ENCODE results near the gene BACE1.

Gene BACE1

DNA sequence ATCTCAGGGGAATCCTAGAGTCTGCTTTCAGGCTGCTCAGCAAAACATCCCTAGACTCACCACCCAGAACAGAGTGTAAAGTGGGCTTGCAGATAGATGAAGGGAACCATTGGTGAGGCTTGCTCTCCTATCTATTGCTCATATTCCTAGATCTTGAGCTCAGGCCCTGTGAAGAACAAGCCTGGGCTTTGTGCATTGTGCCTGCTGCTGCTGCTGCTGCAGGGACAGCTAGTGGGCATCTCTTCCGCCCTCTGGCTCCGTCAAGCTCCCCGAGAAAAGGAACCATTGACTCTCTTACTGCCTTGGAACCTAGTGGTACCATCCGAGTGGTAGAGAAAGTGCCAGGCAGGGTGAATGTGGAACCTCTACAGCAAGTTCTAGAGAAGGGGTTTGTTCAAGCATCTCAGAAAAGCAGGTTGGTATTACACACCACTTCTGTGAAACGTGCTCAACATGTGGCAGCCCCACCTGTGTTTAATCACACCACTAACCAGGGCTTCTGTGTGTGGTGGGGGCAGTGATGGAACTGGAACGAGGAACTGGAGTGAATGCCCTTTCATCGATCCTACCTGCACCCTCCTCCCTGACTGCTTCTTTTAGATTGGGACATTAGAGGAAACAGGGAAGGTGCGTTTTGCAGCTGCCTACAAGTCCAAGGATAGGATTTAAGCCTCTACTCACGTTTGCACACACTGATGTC is 20.5 kb downstream of the BACE1 start:
- Histone ChIP-seq H3K4me3 (ENCODE audit: low read length in 2 of 2) (no peak overlapping the region), H3K4me1 (ENCODE audit: control insufficient read depth in 2 of 2, insufficient read depth in 2 of 2, low read length in 2 of 2) (no peaks in the 10 kb centered on the region), H3K9me3 (ENCODE audit: control insufficient read depth in 2 of 2, low read length in 2 of 2) (no peaks in the 10 kb centered on the region), H3K36me3 (ENCODE audit: control insufficient read depth in 2 of 2, insufficient read depth in 2 of 2, low read length in 2 of 2) (peaks cover 0 to 10% of the 10 kb centered on the region in 2 donors), H3K27ac (ENCODE audit: low read depth in 2 of 2, low read length in 2 of 2) (no peak overlapping the region), H3K27me3 (ENCODE audit: control insufficient read depth in 2 of 2, insufficient read depth in 2 of 2, low read length in 2 of 2) (no peaks in the 10 kb centered on the region), H3K9ac (ENCODE audit: low read depth in 1 of 2, low read length in 2 of 2) (no peak overlapping the region)

DNA sequence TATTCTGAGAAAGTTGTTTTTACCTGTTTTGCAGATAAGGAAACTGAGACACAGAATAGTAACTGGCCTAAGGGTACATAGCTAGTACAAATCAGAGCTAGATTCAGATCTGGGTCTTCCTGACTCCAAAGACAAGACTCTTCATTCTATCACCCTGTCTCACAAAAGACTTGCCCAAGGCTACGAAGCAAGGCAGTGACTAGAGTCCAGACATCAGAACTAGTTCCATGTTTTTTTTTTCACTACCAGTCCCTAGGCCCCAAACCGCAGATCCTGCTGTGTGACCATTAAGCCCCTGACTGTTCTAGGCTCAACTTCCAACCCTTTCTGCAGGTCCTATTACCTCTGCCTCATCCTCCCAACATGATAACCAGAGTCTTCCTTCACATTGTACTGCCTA is 23.4 kb downstream of the BACE1 start:
- Histone ChIP-seq H3K27ac (ENCODE audit: low read depth in 2 of 2, low read length in 2 of 2) (no peak overlapping the region), H3K9me3 (ENCODE audit: control insufficient read depth in 2 of 2, low read length in 2 of 2) (no peaks in the 10 kb centered on the region), H3K4me3 (ENCODE audit: low read length in 2 of 2) (no peak overlapping the region), H3K27me3 (ENCODE audit: control insufficient read depth in 2 of 2, insufficient read depth in 2 of 2, low read length in 2 of 2) (no peaks in the 10 kb centered on the region), H3K9ac (ENCODE audit: low read depth in 1 of 2, low read length in 2 of 2) (no peak overlapping the region), H3K4me1 (ENCODE audit: control insufficient read depth in 2 of 2, insufficient read depth in 2 of 2, low read length in 2 of 2) (no peaks in the 10 kb centered on the region), H3K36me3 (ENCODE audit: control insufficient read depth in 2 of 2, insufficient read depth in 2 of 2, low read length in 2 of 2) (peaks cover 14 to 35% of the 10 kb centered on the region in 2 donors)

DNA sequence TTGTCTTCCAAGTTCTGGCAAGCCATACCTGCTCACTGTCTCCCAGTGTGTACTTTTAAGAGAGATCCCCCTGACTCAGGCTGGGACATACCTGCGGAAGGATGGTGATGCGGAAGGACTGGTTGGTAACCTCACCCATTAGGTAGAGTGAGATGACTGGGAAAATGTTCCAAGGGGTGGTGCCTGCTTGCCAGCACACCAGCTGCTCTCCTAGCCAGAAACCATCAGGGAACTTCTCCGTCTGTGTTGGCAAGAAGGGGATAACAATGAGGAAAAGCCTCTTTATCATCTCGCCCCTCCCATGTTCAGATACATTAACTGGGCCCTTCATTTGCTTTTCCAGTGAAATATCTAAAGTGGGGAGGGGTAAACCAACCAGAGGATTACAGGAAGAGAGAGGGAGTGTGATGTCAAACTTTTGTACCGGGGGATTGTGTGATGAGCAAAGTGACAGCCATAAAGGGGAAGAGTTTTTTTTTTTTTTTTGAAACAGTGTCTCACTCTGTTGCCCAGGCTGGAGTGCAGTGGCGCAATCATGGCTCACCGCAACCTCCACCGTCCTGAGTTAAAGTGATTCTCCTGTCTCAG is 25.2 kb downstream of the BACE1 start, which contains the start of gene BACE1-AS:
TSS of gene BACE1-AS (plus strand) at position 538 of the 588 bp plus-strand sequence.
- Histone ChIP-seq H3K4me3 (ENCODE audit: low read length in 2 of 2) (no peak within 1 kb of the TSS), H3K36me3 (ENCODE audit: control insufficient read depth in 2 of 2, insufficient read depth in 2 of 2, low read length in 2 of 2) (peaks cover 17 to 41% of the 10 kb centered on the region in 2 donors), H3K4me1 (ENCODE audit: control insufficient read depth in 2 of 2, insufficient read depth in 2 of 2, low read length in 2 of 2) (no peaks in the 10 kb centered on the region), H3K9ac (ENCODE audit: low read depth in 1 of 2, low read length in 2 of 2) (no peak within 1 kb of the TSS), H3K9me3 (ENCODE audit: control insufficient read depth in 2 of 2, low read length in 2 of 2) (no peaks in the 10 kb centered on the region), H3K27me3 (ENCODE audit: control insufficient read depth in 2 of 2, insufficient read depth in 2 of 2, low read length in 2 of 2) (no peaks in the 10 kb centered on the region), H3K27ac (ENCODE audit: low read depth in 2 of 2, low read length in 2 of 2) (no peak within 1 kb of the TSS)

DNA sequence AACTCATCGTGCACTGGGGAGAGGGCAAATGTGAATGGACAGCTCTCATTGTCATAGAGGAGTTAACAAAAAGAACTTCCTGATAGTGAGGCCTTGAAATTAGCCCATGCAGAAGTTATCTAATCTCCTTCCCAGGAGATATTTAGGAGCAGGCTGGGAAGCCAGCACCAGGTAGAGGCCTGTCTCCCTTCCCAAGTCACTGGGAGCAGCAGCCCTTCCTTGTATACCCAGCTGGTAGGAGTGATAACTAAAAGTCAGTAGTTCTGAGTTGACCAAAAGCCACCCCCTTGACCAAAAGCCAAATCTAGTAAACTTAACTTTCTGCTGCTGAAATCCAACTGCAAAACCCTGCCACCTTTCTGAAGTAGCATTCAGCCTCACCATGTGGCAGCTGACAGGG is 26.3 kb downstream of the BACE1 start:
- peaks cover 21 to 48% of the 10 kb centered on the region in 2 donors for H3K36me3 ChIP-seq (ENCODE audit: control insufficient read depth in 2 of 2, insufficient read depth in 2 of 2, low read length in 2 of 2)
- H3K9ac ChIP-seq (ENCODE audit: low read depth in 1 of 2, low read length in 2 of 2): no peak overlapping the region
- no peaks in the 10 kb centered on the region for H3K4me1 ChIP-seq (ENCODE audit: control insufficient read depth in 2 of 2, insufficient read depth in 2 of 2, low read length in 2 of 2)
- H3K4me3 ChIP-seq (ENCODE audit: low read length in 2 of 2): no peak overlapping the region
- H3K27me3 ChIP-seq (ENCODE audit: control insufficient read depth in 2 of 2, insufficient read depth in 2 of 2, low read length in 2 of 2): no peaks in the 10 kb centered on the region
- no peaks in the 10 kb centered on the region for H3K9me3 ChIP-seq (ENCODE audit: control insufficient read depth in 2 of 2, low read length in 2 of 2)
- no peak overlapping the region for H3K27ac ChIP-seq (ENCODE audit: low read depth in 2 of 2, low read length in 2 of 2)

DNA sequence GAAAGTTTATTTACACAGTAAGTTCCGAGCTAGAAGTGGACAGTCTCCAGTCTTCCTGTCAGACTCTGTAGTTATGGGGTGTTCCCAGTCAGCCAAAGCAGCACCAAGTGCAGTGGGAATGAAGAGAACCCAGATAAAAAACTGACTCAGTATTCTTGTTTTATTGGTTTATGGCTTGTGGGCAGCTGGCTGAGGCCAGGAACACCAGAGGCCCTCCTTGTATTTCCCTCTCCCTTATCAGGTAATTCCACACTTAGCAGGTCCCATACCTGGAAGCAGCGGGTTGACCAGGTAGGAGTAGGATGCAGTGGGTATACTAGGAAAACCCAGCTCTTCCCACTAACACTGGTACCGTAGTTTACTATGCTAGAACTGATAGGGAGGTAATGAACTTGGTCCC is 28.4 kb downstream of the BACE1 start:
- H3K4me3 ChIP-seq (ENCODE audit: low read length in 2 of 2): no peak overlapping the region
- H3K27me3 ChIP-seq (ENCODE audit: control insufficient read depth in 2 of 2, insufficient read depth in 2 of 2, low read length in 2 of 2): no peaks in the 10 kb centered on the region
- peaks cover 26 to 53% of the 10 kb centered on the region in 2 donors for H3K36me3 ChIP-seq (ENCODE audit: control insufficient read depth in 2 of 2, insufficient read depth in 2 of 2, low read length in 2 of 2)
- no peak overlapping the region for H3K9ac ChIP-seq (ENCODE audit: low read depth in 1 of 2, low read length in 2 of 2)
- no peak overlapping the region for H3K27ac ChIP-seq (ENCODE audit: low read depth in 2 of 2, low read length in 2 of 2)
- no peaks in the 10 kb centered on the region for H3K4me1 ChIP-seq (ENCODE audit: control insufficient read depth in 2 of 2, insufficient read depth in 2 of 2, low read length in 2 of 2)
- no peaks in the 10 kb centered on the region for H3K9me3 ChIP-seq (ENCODE audit: control insufficient read depth in 2 of 2, low read length in 2 of 2)

DNA sequence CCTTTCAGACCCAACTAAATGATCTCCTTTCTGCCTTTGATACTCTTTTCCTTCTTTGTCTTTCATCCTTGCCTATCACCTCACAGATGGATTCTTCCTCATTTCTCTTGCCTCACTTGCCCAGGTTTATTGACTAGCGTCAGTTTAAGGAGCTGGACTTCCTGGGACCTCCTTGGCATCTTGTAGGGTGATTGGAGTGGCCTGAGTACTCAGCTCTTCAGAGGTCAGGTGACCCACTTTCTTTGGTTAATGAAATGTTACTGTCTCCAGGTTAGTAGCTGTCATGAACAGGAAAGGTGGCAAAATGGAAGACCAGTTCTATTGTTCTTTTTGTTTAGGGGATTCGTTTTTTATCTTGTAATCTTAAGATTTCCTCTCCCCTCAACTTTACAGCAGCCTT is 29.5 kb downstream of the BACE1 start:
- Histone ChIP-seq H3K27ac (ENCODE audit: low read depth in 2 of 2, low read length in 2 of 2) (no peak overlapping the region), H3K9me3 (ENCODE audit: control insufficient read depth in 2 of 2, low read length in 2 of 2) (no peaks in the 10 kb centered on the region), H3K4me3 (ENCODE audit: low read length in 2 of 2) (no peak overlapping the region), H3K27me3 (ENCODE audit: control insufficient read depth in 2 of 2, insufficient read depth in 2 of 2, low read length in 2 of 2) (no peaks in the 10 kb centered on the region), H3K9ac (ENCODE audit: low read depth in 1 of 2, low read length in 2 of 2) (no peak overlapping the region), H3K4me1 (ENCODE audit: control insufficient read depth in 2 of 2, insufficient read depth in 2 of 2, low read length in 2 of 2) (no peaks in the 10 kb centered on the region), H3K36me3 (ENCODE audit: control insufficient read depth in 2 of 2, insufficient read depth in 2 of 2, low read length in 2 of 2) (peaks cover 37 to 62% of the 10 kb centered on the region in 2 donors)

DNA sequence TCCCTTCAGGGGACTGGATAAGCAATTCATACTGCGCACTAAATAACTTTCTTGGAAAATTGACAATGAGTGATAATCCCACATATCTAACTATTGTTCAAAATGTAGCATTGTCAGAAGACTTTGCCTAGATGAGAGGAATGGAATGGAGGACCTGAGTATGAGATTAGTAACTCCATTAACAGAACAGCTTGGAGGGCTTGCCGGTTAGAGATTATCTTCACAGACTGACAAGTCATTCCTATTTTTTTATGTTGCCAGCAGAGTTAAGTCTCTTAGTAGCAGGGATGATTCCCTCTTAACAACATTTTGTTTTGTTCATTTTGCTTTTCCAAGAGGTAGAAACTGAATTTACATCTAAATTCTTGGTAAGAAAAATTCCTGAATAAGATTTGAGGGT is 32.0 kb downstream of the BACE1 start:
- no peaks in the 10 kb centered on the region for H3K9me3 ChIP-seq (ENCODE audit: control insufficient read depth in 2 of 2, low read length in 2 of 2)
- no peak overlapping the region for H3K27ac ChIP-seq (ENCODE audit: low read depth in 2 of 2, low read length in 2 of 2)
- H3K4me1 ChIP-seq (ENCODE audit: control insufficient read depth in 2 of 2, insufficient read depth in 2 of 2, low read length in 2 of 2): no peaks in the 10 kb centered on the region
- H3K9ac ChIP-seq (ENCODE audit: low read depth in 1 of 2, low read length in 2 of 2): no peak overlapping the region
- H3K27me3 ChIP-seq (ENCODE audit: control insufficient read depth in 2 of 2, insufficient read depth in 2 of 2, low read length in 2 of 2): no peaks in the 10 kb centered on the region
- peaks cover 42 to 58% of the 10 kb centered on the region in 2 donors for H3K36me3 ChIP-seq (ENCODE audit: control insufficient read depth in 2 of 2, insufficient read depth in 2 of 2, low read length in 2 of 2)
- H3K4me3 ChIP-seq (ENCODE audit: low read length in 2 of 2): no peak overlapping the region

DNA sequence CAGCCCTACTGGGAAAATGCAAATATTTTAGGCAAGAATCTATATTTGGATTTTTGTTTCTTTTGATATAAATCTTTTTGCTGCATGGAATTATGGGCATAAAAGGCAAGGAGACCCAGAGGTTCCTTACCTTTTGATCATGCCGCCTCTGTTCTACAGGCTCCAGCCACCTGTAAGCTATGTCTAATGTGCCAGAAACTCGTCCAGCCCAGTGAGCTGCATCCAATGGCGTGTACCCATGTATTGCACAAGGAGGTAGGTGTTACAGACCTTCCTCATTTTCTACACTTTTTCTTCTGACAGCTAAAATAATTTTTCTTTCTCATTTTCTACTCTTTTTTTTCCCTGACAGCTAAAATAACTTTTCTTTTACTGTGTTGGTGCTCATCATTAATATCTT is 33.1 kb downstream of the BACE1 start:
- no peaks in the 10 kb centered on the region for H3K27me3 ChIP-seq (ENCODE audit: control insufficient read depth in 2 of 2, insufficient read depth in 2 of 2, low read length in 2 of 2)
- H3K4me3 ChIP-seq (ENCODE audit: low read length in 2 of 2): no peak overlapping the region
- peaks cover 32 to 47% of the 10 kb centered on the region in 2 donors for H3K36me3 ChIP-seq (ENCODE audit: control insufficient read depth in 2 of 2, insufficient read depth in 2 of 2, low read length in 2 of 2)
- no peak overlapping the region for H3K9ac ChIP-seq (ENCODE audit: low read depth in 1 of 2, low read length in 2 of 2)
- no peaks in the 10 kb centered on the region for H3K9me3 ChIP-seq (ENCODE audit: control insufficient read depth in 2 of 2, low read length in 2 of 2)
- H3K4me1 ChIP-seq (ENCODE audit: control insufficient read depth in 2 of 2, insufficient read depth in 2 of 2, low read length in 2 of 2): no peaks in the 10 kb centered on the region
- no peak overlapping the region for H3K27ac ChIP-seq (ENCODE audit: low read depth in 2 of 2, low read length in 2 of 2)

DNA sequence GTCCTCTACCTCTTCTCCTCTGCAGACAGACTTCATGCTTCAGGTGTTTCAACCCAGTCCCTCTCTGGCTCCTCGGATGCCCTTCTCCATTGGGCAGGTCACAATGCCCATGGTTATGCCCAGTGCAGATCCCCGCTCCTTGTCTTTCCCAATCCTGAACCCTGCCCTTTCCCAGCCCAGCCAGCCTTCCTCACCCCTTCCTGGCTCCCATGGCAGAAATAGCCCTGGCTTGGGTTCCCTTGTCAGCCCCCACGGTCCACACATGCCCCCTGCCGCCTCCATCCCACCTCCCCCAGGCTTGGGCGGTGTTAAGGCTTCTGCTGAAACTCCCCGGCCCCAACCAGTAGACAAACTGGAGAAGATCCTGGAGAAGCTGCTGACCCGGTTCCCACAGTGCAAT is 34.2 kb downstream of the BACE1 start:
- Histone ChIP-seq H3K4me1 (ENCODE audit: control insufficient read depth in 2 of 2, insufficient read depth in 2 of 2, low read length in 2 of 2) (no peaks in the 10 kb centered on the region), H3K36me3 (ENCODE audit: control insufficient read depth in 2 of 2, insufficient read depth in 2 of 2, low read length in 2 of 2) (peaks cover 30 to 41% of the 10 kb centered on the region in 2 donors), H3K9me3 (ENCODE audit: control insufficient read depth in 2 of 2, low read length in 2 of 2) (no peaks in the 10 kb centered on the region), H3K9ac (ENCODE audit: low read depth in 1 of 2, low read length in 2 of 2) (no peak overlapping the region), H3K27me3 (ENCODE audit: control insufficient read depth in 2 of 2, insufficient read depth in 2 of 2, low read length in 2 of 2) (no peaks in the 10 kb centered on the region), H3K4me3 (ENCODE audit: low read length in 2 of 2) (no peak overlapping the region), H3K27ac (ENCODE audit: low read depth in 2 of 2, low read length in 2 of 2) (no peak overlapping the region)

DNA sequence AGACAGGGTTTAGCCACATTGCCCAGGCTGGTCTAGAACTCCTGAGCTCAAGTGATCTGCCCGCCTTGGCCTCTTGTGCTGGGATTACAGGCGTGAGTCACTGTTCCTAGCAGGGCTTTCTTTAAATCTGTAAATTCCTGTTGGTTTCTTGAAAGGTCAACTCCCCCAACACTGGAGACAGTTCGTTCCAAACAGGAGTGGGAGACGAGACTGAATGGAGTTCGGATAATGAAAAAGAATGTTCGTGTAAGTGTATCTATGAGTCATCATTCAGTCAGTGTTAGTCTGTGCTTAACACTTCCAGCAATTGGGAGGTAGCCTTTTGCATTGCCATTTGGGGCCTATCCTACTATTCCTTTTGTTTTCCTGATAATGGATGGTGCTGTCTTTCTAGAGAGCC is 34.9 kb downstream of the BACE1 start:
- Histone ChIP-seq H3K4me1 (ENCODE audit: control insufficient read depth in 2 of 2, insufficient read depth in 2 of 2, low read length in 2 of 2) (no peaks in the 10 kb centered on the region), H3K27me3 (ENCODE audit: control insufficient read depth in 2 of 2, insufficient read depth in 2 of 2, low read length in 2 of 2) (no peaks in the 10 kb centered on the region), H3K4me3 (ENCODE audit: low read length in 2 of 2) (no peak overlapping the region), H3K27ac (ENCODE audit: low read depth in 2 of 2, low read length in 2 of 2) (no peak overlapping the region), H3K9me3 (ENCODE audit: control insufficient read depth in 2 of 2, low read length in 2 of 2) (no peaks in the 10 kb centered on the region), H3K36me3 (ENCODE audit: control insufficient read depth in 2 of 2, insufficient read depth in 2 of 2, low read length in 2 of 2) (peaks cover 30 to 40% of the 10 kb centered on the region in 2 donors), H3K9ac (ENCODE audit: low read depth in 1 of 2, low read length in 2 of 2) (no peak overlapping the region)
